Endothelial cell of umbilical vein (primary cell): ENCODE results near the gene CLEC11A. TPM values are rescaled to one million over a fixed set of nuclear protein-coding genes. Genes with fewer than 3 reads are reported as not detected.

Source experiments
- BruUV-seq: library from RNA; stranded (reverse); fragments of 400-500 nt; replicated peaks from 2 replicates; lab custom pipeline; 2021; lab: Mats Ljungman, UMichigan
- CTCF ChIA-PET: fragments of 300-600, 350-600 bp; sonication (Branson Sonifier 250); formaldehyde crosslinking; loops from one replicate; lab custom pipeline; 2021; ENCODE audit warnings: antibody characterized with exemption, inconsistent platforms; lab: Charles Lee
- POLR2A ChIA-PET: fragments of 300-600, 350-600 bp; sonication (Branson Sonifier 250); formaldehyde crosslinking; loops from one replicate; lab custom pipeline; 2021; ENCODE audit warnings: antibody characterized with exemption, inconsistent platforms; lab: Charles Lee
- DNase-seq: peaks from one replicate; pipeline ENCODE4 v3.0.0-alpha.2; 2011; ENCODE audit warnings: low read depth, low spot score
- FAIRE-seq: peaks from 2 replicates; lab custom pipeline; 2011; peaks lifted over from hg19 to GRCh38; lab: Jason Lieb, UNC
- H2AFZ ChIP-seq: 2 replicates; pipeline ENCODE4 v1.6.0; 2012; ENCODE audit warnings: low read depth, low read length, control low read depth, inconsistent platforms
- H3K27ac ChIP-seq: 2 replicates; pipeline ENCODE4 v1.5.1; 2011; ENCODE audit warnings: low read depth, mild to moderate bottlenecking, control low read depth, low read length, moderate library complexity; ENCODE audit not compliant: insufficient read depth
- H3K27me3 ChIP-seq, 2 experiments: 2 replicates each; pipeline versions ENCODE4 v1.6.0 to v1.6.1; 2011; ENCODE audit warnings: low read length in 2 of 2, mixed read lengths in 1 of 2; ENCODE audit not compliant: control insufficient read depth in 2 of 2, insufficient read depth in 2 of 2
- H3K36me3 ChIP-seq, 2 experiments: 2 replicates in 1 of 2; 3 replicates in 1 of 2; pipeline ENCODE4 v1.5.1; 2011; ENCODE audit warnings: low read length in 2 of 2, mild to moderate bottlenecking in 1 of 2, moderate library complexity in 1 of 2; ENCODE audit not compliant: control insufficient read depth in 2 of 2, insufficient read depth in 2 of 2; ENCODE audit errors: extremely low read depth in 1 of 2
- H3K4me1 ChIP-seq: 3 replicates; pipeline ENCODE4 v1.5.1; 2011; ENCODE audit warnings: mild to moderate bottlenecking, low read length; ENCODE audit not compliant: control insufficient read depth, insufficient read depth; ENCODE audit errors: extremely low read depth
- H3K4me2 ChIP-seq: 2 replicates; pipeline ENCODE4 v1.6.1; 2011; ENCODE audit warnings: low read length, control low read depth, mixed read lengths; ENCODE audit not compliant: insufficient read depth
- H3K4me3 ChIP-seq, 3 experiments: fragments of 200-600 bp in 1 of 3; sonication (generic), shearing (Covaris generic) in 1 of 3; replicated peaks in 1 of 3; 2 replicates each; pipeline ENCODE4 v1.5.1; 2011 to 2016; ENCODE audit warnings: control low read depth in 3 of 3, low read length in 3 of 3, mild to moderate bottlenecking in 2 of 3, inconsistent platforms in 1 of 3, low read depth in 1 of 3, moderate library complexity in 1 of 3; ENCODE audit not compliant: insufficient read depth in 1 of 3
- H3K79me2 ChIP-seq: 2 replicates; pipeline ENCODE4 v1.6.0; 2012; ENCODE audit warnings: low read length, inconsistent platforms; ENCODE audit not compliant: control insufficient read depth, insufficient read depth
- H3K9ac ChIP-seq: replicated peaks from 2 replicates; pipeline ENCODE3; 2011; ENCODE audit warnings: low read length, control low read depth; ENCODE audit not compliant: insufficient read depth; ENCODE audit errors: extremely low read depth
- H3K9me1 ChIP-seq: replicated peaks from 3 replicates; pipeline ENCODE4 v1.6.0; 2011; ENCODE audit warnings: mild to moderate bottlenecking, low read length; ENCODE audit not compliant: control insufficient read depth, insufficient read depth; ENCODE audit errors: extremely low read depth
- H3K9me3 ChIP-seq: replicated peaks from 2 replicates; pipeline ENCODE4 v1.5.1; 2012; ENCODE audit warnings: low read length, inconsistent platforms; ENCODE audit not compliant: control insufficient read depth, insufficient read depth
- H4K20me1 ChIP-seq: replicated peaks from 2 replicates; pipeline ENCODE3; 2011; ENCODE audit warnings: mild to moderate bottlenecking, low read length; ENCODE audit not compliant: control insufficient read depth, insufficient read depth; ENCODE audit errors: extremely low read depth
- EZH2 ChIP-seq: IDR thresholded peaks from 2 replicates; pipeline ENCODE4 v1.6.1; 2012; ENCODE audit warnings: borderline replicate concordance, low read depth, mild to moderate bottlenecking, moderate library complexity, low read length, inconsistent platforms; ENCODE audit not compliant: severe bottlenecking
- FOS ChIP-seq: IDR thresholded peaks from 2 replicates; pipeline ENCODE4 v1.6.1; 2011; ENCODE audit warnings: mild to moderate bottlenecking, low read length, moderate library complexity, borderline replicate concordance; ENCODE audit not compliant: insufficient read depth
- JUN ChIP-seq: IDR thresholded peaks from 2 replicates; pipeline ENCODE4 v1.6.1; 2011; ENCODE audit warnings: borderline replicate concordance, low read depth; ENCODE audit not compliant: insufficient read length, insufficient read depth
- dilution Hi-C: fragments of 300-500 bp; cut with MboI; formaldehyde crosslinking; loops from one replicate; pipeline ENCODE4 v1.15.0; 2019; ENCODE audit warnings: low sequenced_read_pairs; ENCODE audit not compliant: extremely low pct_ligation_motif_present
- intact Hi-C: fragments of 100-400 bp; cut with micrococcal nuclease; formaldehyde crosslinking; loops from one replicate; pipeline ENCODE4 v1.10.0; 2022
- polyA plus RNA-seq, 4 experiments: library from polyadenylated mRNA; depleted of rRNA in 3 of 4; stranded (reverse) in 3 of 4; unstranded in 1 of 4; fragments of >200 nt; gene quantifications; 2 replicates each; pipeline versions ENCODE4 v1.2.1 to v1.2.3, GENCODE V29; 2011 to 2012; ENCODE audit warnings: missing spikeins in 1 of 4
- total RNA-seq: library from RNA; stranded (reverse); gene quantifications from 2 replicates; pipeline ENCODE4 v1.2.3, GENCODE V29; 2021
- TF ChIP-seq, protein P1 (sequence below), 2 donors: IDR thresholded peaks; 1 replicate in 1 of 2; 2 replicates in 1 of 2; pipeline ENCODE4 v1.5.1; 2011; ENCODE audit warnings: low read length in 2 of 2, mild to moderate bottlenecking in 2 of 2, moderate library complexity in 2 of 2, control low read depth in 1 of 2, inconsistent platforms in 1 of 2, low read depth in 1 of 2; ENCODE audit not compliant: insufficient read depth in 1 of 2; ENCODE audit errors: extremely low read depth in 1 of 2

The CLEC11A gene
- total and polyA plus RNA-seq, 2 donors (not counting 3 experiments of a cell fraction or from before 2014, with no cell fraction given) = 10.4 to 30.1 TPM

DNA sequence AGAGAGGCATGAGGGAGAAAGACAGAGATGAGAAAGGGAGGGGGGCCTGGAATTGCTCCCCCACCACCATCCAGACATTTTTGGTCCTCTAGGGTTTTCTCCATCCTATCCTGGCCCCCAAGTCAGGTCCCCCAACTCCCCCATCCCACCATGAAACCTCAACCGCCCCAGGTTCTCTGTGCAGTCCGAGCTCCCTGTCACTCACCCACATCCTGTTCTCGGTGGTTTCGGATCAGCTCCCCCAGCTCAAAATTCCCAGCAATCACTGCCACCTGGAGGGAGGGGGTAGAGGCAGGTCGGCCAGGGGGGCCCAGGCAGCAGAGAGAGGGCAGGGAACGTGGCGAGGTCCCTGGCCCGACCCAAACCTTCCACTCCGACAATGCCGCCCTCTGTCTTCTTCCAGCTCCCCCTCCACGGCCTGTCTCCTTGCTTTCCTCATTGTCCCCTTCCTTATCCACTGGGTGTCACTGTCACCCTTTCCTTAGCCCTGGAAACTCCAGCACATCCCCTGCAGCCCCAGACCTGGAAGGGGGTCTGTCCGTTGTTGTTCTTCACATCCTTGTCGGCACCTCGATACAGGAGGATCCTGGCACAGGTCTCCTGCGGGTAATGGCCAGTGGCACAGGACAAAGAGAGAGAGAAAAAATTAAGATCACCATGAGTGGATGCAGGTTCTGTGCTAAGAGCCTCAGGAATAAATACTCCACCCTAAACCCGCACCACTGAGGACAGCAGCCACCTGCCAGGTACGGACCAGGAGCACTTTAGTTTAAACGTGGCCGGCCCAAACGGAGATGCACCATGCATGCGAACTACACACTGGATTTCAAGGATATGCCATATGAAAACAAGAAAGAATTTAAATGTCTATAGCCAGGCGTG, 19.0 kb upstream of the CLEC11A start:
- TF ChIP-seq EZH2 (no peak), JUN (no peak)
- ChIA-PET POLR2A (no interaction called here), CTCF (interaction anchor here (0.6 to 5.7 kb wide), 16 partner anchors 9 to 218 kb away, joined by 3 to 116 read pairs (median 5); partner anchors contain the start of gene CLEC11A)
- no peak overlapping the region for H3K4me3 ChIP-seq
- DNase-seq (no peak), FAIRE-seq (peak; percentile 33)
- no peaks in the 10 kb centered on the region for H3K27me3 ChIP-seq
- H3K27ac ChIP-seq = no peak overlapping the region
- H4K20me1 ChIP-seq = no peaks in the 10 kb centered on the region
- H3K4me1 ChIP-seq = peaks cover 18% of the 10 kb centered on the region
- H3K79me2 ChIP-seq = no peaks in the 10 kb centered on the region
- H3K36me3 ChIP-seq = no peaks in the 10 kb centered on the region
- H3K9me3 ChIP-seq = no peaks in the 10 kb centered on the region
- no peak overlapping the region for H3K4me2 ChIP-seq
- no peak overlapping the region for H3K9ac ChIP-seq
- dilution Hi-C loops = no loop called here
- H3K9me1 ChIP-seq = no peaks in the 10 kb centered on the region
- intact Hi-C loops = loop anchor here (2.0 kb wide), 1 partner anchor 35 kb away; no protein-coding TSS in a partner anchor
- H2AFZ ChIP-seq = peak overlapping the region; percentile 44
- no TSS peak for BruUV-seq

DNA sequence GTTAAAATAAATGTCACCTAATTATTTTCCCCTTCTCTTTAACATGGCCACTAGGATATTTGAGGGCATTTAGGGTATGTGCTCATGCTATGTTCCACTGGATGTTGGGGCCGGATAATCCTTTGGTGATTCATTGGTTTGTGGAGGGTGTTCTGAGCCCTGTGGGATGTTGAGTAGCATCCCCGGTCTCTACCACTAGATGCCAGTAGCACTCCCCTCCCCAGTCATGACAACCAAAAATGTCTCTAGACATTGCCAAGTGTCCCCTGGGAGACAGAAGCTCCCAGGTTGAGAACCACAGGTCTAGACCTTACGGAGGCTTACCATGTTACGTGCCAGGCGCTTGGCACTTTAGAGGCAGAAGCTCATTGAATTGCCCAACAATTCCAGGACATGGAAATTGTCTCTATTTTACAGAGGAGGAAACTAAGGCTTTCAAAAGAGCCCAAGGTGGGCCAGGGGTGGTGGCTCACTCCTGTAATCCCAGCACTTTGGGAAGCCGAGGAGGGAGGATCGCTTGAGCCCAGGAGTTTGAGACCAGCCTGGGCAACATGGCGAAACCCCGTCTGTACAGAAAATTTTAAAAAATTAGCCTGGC, 17.6 kb upstream of the CLEC11A start:
- dilution Hi-C loops = no loop called here

More for the DNA sequence above, 17.6 kb upstream of the CLEC11A start:
- intact Hi-C loops = loop anchor here (1.0 to 5.0 kb wide), 5 partner anchors 19 to 217 kb away; no protein-coding TSS in a partner anchor
- peaks cover 18% of the 10 kb centered on the region for H3K4me1 ChIP-seq
- no peak overlapping the region for H3K4me2 ChIP-seq
- no peak overlapping the region for H3K9ac ChIP-seq
- FAIRE-seq (peak; percentile 95), DNase-seq (peak; percentile 62)
- TF ChIP-seq FOS (peak; percentile 58), JUN (no peak)
- TF ChIP-seq, protein P1, sequence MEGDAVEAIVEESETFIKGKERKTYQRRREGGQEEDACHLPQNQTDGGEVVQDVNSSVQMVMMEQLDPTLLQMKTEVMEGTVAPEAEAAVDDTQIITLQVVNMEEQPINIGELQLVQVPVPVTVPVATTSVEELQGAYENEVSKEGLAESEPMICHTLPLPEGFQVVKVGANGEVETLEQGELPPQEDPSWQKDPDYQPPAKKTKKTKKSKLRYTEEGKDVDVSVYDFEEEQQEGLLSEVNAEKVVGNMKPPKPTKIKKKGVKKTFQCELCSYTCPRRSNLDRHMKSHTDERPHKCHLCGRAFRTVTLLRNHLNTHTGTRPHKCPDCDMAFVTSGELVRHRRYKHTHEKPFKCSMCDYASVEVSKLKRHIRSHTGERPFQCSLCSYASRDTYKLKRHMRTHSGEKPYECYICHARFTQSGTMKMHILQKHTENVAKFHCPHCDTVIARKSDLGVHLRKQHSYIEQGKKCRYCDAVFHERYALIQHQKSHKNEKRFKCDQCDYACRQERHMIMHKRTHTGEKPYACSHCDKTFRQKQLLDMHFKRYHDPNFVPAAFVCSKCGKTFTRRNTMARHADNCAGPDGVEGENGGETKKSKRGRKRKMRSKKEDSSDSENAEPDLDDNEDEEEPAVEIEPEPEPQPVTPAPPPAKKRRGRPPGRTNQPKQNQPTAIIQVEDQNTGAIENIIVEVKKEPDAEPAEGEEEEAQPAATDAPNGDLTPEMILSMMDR (IDR thresholded peaks at IDR 0.05; ENCODE audit: extremely low read depth in 1 of 2, insufficient read depth in 1 of 2, low read depth in 1 of 2, low read length in 2 of 2) = peak; percentile 72 to 81
- no peak overlapping the region for H2AFZ ChIP-seq
- H4K20me1 ChIP-seq = no peaks in the 10 kb centered on the region
- H3K9me3 ChIP-seq = no peaks in the 10 kb centered on the region
- H3K9me1 ChIP-seq = no peaks in the 10 kb centered on the region
- H3K36me3 ChIP-seq = no peaks in the 10 kb centered on the region
- ChIA-PET CTCF (interaction anchor here (0.7 to 5.7 kb wide), 10 partner anchors 11 to 216 kb away, joined by 3 to 116 read pairs (median 6); partner anchors contain the start of gene CLEC11A), POLR2A (no interaction called here)
- H3K79me2 ChIP-seq = no peaks in the 10 kb centered on the region
- H3K27ac ChIP-seq = no peak overlapping the region
- no peak overlapping the region for H3K4me3 ChIP-seq
- no peaks in the 10 kb centered on the region for H3K27me3 ChIP-seq
- no TSS peak for BruUV-seq
